K562 (cell line): Measurements from ENCODE around the gene HOXB4. TPM values are rescaled to one million over a fixed set of nuclear protein-coding genes. Genes with fewer than 3 reads are reported as not detected.

Source experiments
- CBX8 ChIP-seq: fragments of 200-600 bp; sonication (generic); IDR thresholded peaks from 2 replicates; pipeline ENCODE4 v1.6.1; 2012; ENCODE audit warnings: borderline replicate concordance, mixed run types, low read depth, mild to moderate bottlenecking, moderate library complexity, mixed read lengths, low read length, control low read depth, inconsistent platforms; ENCODE audit not compliant: poor library complexity, severe bottlenecking; ENCODE audit errors: extremely low read depth
- CCNT2 ChIP-seq: IDR thresholded peaks from 2 replicates; pipeline ENCODE4 v1.6.1; 2011; ENCODE audit warnings: borderline replicate concordance, low read depth, mild to moderate bottlenecking, moderate library complexity, mixed read lengths, low read length; ENCODE audit not compliant: insufficient read length; ENCODE audit errors: extremely low read depth
- DMBX1 ChIP-seq: fragments of 250-450 bp; sonication (Bioruptor Pico); IDR thresholded peaks from 2 replicates; pipeline ENCODE4 v1.8.0; 2022; ENCODE audit warnings: inconsistent platforms, mild to moderate bottlenecking, moderate library complexity, borderline replicate concordance
- HDAC1 ChIP-seq, 2 experiments: fragments of 450-650 bp; IDR thresholded peaks; 2 replicates each; pipeline ENCODE4 v1.6.1; 2016 to 2017; ENCODE audit warnings: inconsistent platforms in 1 of 2, mild to moderate bottlenecking in 1 of 2, moderate library complexity in 1 of 2
- KHSRP ChIP-seq: fragments of 450-650 bp; IDR thresholded peaks from 2 replicates; pipeline ENCODE4 v1.6.1; 2017
- MAFG ChIP-seq: fragments of 450-650 bp; conservative IDR thresholded peaks from 2 replicates; pipeline ENCODE4 v1.6.1; 2016; ENCODE audit warnings: missing genetic modification characterization, missing compliant biosample characterization
- MED1 ChIP-seq: sonication (generic); formaldehyde crosslinking; IDR thresholded peaks from 2 replicates; pipeline ENCODE4 v1.8.1; 2023; ENCODE audit warnings: missing genetic modification reagents, borderline replicate concordance
- OTX1 ChIP-seq: fragments of 450-650 bp; formaldehyde crosslinking; IDR thresholded peaks from 2 replicates; pipeline ENCODE4 v1.4.0; 2022; ENCODE audit warnings: mild to moderate bottlenecking
- PHF21A ChIP-seq: fragments of 450-650 bp; IDR thresholded peaks from 2 replicates; pipeline ENCODE4 v1.6.1; 2017; ENCODE audit warnings: low read depth, borderline replicate concordance
- RFX5 ChIP-seq: IDR thresholded peaks from 2 replicates; pipeline ENCODE4 v1.6.1; 2011; ENCODE audit warnings: low read depth, mild to moderate bottlenecking, improper control_type of control experiment, low read length
- SMAD4 ChIP-seq: fragments of 250-450 bp; sonication (Bioruptor Pico); conservative IDR thresholded peaks from 2 replicates; pipeline ENCODE4 v1.8.0; 2021; ENCODE audit warnings: inconsistent platforms, mild to moderate bottlenecking, moderate library complexity
- TBP ChIP-seq: optimal IDR thresholded peaks from 2 replicates; pipeline ENCODE3; 2011; ENCODE audit warnings: low read depth, low read length, improper control_type of control experiment
- U2AF1 ChIP-seq: fragments of 200-400 bp; formaldehyde crosslinking; optimal IDR thresholded peaks from 2 replicates; pipeline ENCODE3; 2017; ENCODE audit warnings: mild to moderate bottlenecking, low read depth, low read length, moderate library complexity
- ZNF644 ChIP-seq: fragments of 200-800 bp; sonication (Bioruptor generic); IDR thresholded peaks from 2 replicates; pipeline ENCODE4 v1.6.1; 2016; ENCODE audit warnings: low read depth, missing genetic modification characterization, missing compliant biosample characterization
- ZNF75A ChIP-seq: fragments of 450-650 bp; formaldehyde crosslinking; IDR thresholded peaks from 2 replicates; pipeline ENCODE4 v1.4.0; 2020; ENCODE audit warnings: mild to moderate bottlenecking
- ZNF785 ChIP-seq: fragments of 250-450 bp; sonication (Bioruptor Pico); IDR thresholded peaks from 2 replicates; pipeline ENCODE4 v1.4.0; 2020; ENCODE audit warnings: mild to moderate bottlenecking
- polyA plus RNA-seq, 8 experiments: library from polyadenylated mRNA; depleted of rRNA in 4 of 8; stranded (reverse) in 5 of 8; unstranded in 3 of 8; fragments of >200 nt; fragmentation: Nextera tagmentation in 2 of 8; fragmentation: Illumina TruSeq in 1 of 8; extraction: Ambion mirVana in 2 of 8; extraction: Trizol in 1 of 8; gene quantifications; 2 replicates each; pipeline versions ENCODE4 v1.2.1 to v1.2.3, GENCODE V29; 2011 to 2014; ENCODE audit warnings: inconsistent platforms in 1 of 8, missing spikeins in 1 of 8
- total RNA-seq, 7 experiments: library from RNA; depleted of rRNA in 6 of 7; stranded (reverse); fragments of >200 nt in 6 of 7; fragmentation: Illumina TruSeq in 2 of 7; extraction: Trizol in 2 of 7; gene quantifications; 2 replicates each; pipeline versions ENCODE4 v1.2.1 to v1.2.3, GENCODE V29; 2011 to 2021; ENCODE audit warnings: low replicate concordance in 1 of 7
- TF ChIP-seq, protein P1 (sequence below): fragments of 450-650 bp; formaldehyde crosslinking; IDR thresholded peaks from 2 replicates; pipeline ENCODE4 v1.4.0; 2020; ENCODE audit warnings: mild to moderate bottlenecking, moderate library complexity
- TF ChIP-seq, protein P2 (sequence below): fragments of 250-450 bp; sonication (Bioruptor Pico); IDR thresholded peaks from 2 replicates; pipeline ENCODE4 v1.8.0; 2021; ENCODE audit warnings: moderate library complexity, mild to moderate bottlenecking, inconsistent platforms

The HOXB4 gene
- total and polyA plus RNA-seq, 9 of the 15 experiments (the other 6 are each of a cell fraction or from before 2014, with no cell fraction given) = 1.6 to 34.9 (median 14.9) TPM

DNA sequence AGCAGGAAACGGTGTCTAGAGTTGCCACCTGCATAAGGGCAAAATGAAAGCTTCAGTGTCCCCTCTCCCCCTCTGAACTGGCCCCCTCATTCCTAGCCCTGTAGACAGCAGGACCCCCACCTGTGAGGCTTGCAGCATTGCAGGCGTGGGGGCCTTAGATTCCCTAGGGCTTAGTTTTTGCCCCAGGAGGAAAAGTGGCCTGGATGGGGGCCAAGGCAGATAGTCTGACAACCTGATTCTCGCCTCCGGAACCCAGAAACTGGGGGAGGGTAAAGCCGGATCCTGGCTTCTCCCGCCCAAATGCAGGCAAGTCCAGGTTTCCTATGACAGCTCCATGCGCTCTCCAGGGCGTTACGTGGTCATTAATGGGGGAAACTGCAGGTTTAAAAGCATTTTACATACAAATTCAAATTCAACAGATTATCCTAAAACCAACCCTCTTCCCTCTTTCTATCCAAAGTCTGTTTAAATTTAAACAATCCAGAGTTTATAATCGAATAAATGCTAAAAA, 27.3 kb upstream of the HOXB4 start (continued):
- no peak for TF ChIP-seq ZNF75A (CRISPR knock-in tag)
- TF ChIP-seq, protein P1, sequence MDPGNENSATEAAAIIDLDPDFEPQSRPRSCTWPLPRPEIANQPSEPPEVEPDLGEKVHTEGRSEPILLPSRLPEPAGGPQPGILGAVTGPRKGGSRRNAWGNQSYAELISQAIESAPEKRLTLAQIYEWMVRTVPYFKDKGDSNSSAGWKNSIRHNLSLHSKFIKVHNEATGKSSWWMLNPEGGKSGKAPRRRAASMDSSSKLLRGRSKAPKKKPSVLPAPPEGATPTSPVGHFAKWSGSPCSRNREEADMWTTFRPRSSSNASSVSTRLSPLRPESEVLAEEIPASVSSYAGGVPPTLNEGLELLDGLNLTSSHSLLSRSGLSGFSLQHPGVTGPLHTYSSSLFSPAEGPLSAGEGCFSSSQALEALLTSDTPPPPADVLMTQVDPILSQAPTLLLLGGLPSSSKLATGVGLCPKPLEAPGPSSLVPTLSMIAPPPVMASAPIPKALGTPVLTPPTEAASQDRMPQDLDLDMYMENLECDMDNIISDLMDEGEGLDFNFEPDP = no peak
- no peak for TF ChIP-seq HDAC1 (IDR thresholded peaks at IDR 0.05)
- TF ChIP-seq ZNF785 = no peak
- TF ChIP-seq SMAD4 (CRISPR knock-in tag) = no peak
- TF ChIP-seq TBP = no peak
- TF ChIP-seq MED1 (CRISPR knock-in tag) = no peak
- TF ChIP-seq U2AF1 = no peak
- no peak for TF ChIP-seq ZNF644 (tag)
- TF ChIP-seq, protein P2, sequence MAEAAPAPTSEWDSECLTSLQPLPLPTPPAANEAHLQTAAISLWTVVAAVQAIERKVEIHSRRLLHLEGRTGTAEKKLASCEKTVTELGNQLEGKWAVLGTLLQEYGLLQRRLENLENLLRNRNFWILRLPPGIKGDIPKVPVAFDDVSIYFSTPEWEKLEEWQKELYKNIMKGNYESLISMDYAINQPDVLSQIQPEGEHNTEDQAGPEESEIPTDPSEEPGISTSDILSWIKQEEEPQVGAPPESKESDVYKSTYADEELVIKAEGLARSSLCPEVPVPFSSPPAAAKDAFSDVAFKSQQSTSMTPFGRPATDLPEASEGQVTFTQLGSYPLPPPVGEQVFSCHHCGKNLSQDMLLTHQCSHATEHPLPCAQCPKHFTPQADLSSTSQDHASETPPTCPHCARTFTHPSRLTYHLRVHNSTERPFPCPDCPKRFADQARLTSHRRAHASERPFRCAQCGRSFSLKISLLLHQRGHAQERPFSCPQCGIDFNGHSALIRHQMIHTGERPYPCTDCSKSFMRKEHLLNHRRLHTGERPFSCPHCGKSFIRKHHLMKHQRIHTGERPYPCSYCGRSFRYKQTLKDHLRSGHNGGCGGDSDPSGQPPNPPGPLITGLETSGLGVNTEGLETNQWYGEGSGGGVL (CRISPR knock-in tag) = no peak
- TF ChIP-seq CCNT2 = no peak
- TF ChIP-seq DMBX1 (CRISPR knock-in tag) = no peak
- TF ChIP-seq PHF21A = no peak
- TF ChIP-seq OTX1 (CRISPR knock-in tag) = no peak
- no peak for TF ChIP-seq MAFG (tag)
- TF ChIP-seq KHSRP = no peak
- no peak for TF ChIP-seq RFX5
- no peak for TF ChIP-seq CBX8
